ENCODE data around the gene PLA2R1. TPM values are rescaled to one million over a fixed set of nuclear protein-coding genes. Genes with fewer than 3 reads are reported as not detected.

Gene PLA2R1
- total RNA-seq, 1 donor from 2014 or later, result 2.1 TPM

- DNase-seq (ENCODE audit: low read depth) (no peak), FAIRE-seq (no peak)
- H3K36me3 ChIP-seq (ENCODE audit: control insufficient read depth, insufficient read depth, low read length), result no peaks in the 10 kb centered on the region
- H3K4me3 ChIP-seq (ENCODE audit: low read depth, low read length), result no peak overlapping the region
- TF ChIP-seq CTCF (IDR thresholded peaks at IDR 0.05; ENCODE audit: insufficient read depth, low read length, severe bottlenecking), result no peak
- no peaks in the 10 kb centered on the region for H3K27me3 ChIP-seq (ENCODE audit: control insufficient read depth, insufficient read depth, low read length)
Measured at GRCh38 chr2:160054984-160055725, 7.3 kb downstream of the PLA2R1 start.

DNA sequence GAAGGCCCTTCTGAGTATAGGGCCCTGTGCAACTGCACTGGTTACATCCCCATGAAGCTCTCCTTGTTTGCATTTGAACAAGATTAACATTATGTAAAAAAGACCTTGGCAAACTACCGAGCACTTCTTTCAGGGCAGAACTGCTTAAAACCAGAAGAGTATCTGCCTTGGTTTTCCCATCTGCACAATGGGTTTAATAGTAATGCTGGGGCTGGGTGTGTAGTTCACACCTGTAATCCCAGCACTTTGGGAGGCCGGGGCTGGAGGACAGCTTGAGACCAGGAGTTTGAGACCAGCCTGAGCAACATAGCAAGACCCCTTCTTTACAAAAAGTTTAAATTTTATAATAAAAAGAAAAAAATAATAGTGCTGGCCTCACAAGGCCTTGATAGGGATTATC is 8.5 kb downstream of the PLA2R1 start:
- no peak for DNase-seq (ENCODE audit: low read depth)
- Histone ChIP-seq H3K4me3 (ENCODE audit: low read depth, low read length) (no peak overlapping the region), H3K27me3 (ENCODE audit: control insufficient read depth, insufficient read depth, low read length) (no peaks in the 10 kb centered on the region), H3K36me3 (ENCODE audit: control insufficient read depth, insufficient read depth, low read length) (no peaks in the 10 kb centered on the region)
- no peak for TF ChIP-seq CTCF (IDR thresholded peaks at IDR 0.05; ENCODE audit: insufficient read depth, low read length, severe bottlenecking)
- FAIRE-seq, result no peak

GRCh38 chr2:160052531-160052930 is 9.9 kb downstream of the PLA2R1 start:
- DNase-seq (ENCODE audit: low read depth) (peak; percentile 40), FAIRE-seq (peak; percentile 7)
- no peak overlapping the region for H3K4me3 ChIP-seq (ENCODE audit: low read depth, low read length)
- no peak for TF ChIP-seq CTCF (IDR thresholded peaks at IDR 0.05; ENCODE audit: insufficient read depth, low read length, severe bottlenecking)
- no peaks in the 10 kb centered on the region for H3K27me3 ChIP-seq (ENCODE audit: control insufficient read depth, insufficient read depth, low read length)
- no peaks in the 10 kb centered on the region for H3K36me3 ChIP-seq (ENCODE audit: control insufficient read depth, insufficient read depth, low read length)

DNA sequence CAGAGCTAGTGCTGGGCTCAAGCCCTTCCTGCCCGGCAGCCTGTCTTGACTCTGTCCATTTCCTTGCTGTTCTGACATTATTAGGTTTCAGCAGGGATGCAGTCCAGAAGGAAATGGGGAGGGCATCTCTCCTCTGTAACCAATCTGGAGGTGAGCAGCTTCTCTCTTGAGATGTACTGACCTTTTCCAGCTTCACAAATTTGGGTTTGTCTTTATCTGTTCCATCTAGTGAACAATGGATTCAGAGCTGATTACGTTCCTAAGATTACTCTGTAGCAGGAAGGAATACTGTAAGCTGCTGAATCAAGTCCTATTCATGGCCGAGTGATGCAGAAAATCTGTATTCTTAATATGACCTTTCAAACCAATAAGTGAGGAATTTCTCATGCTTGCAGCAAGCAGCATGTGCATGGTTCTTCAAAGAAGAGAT is 11.0 kb downstream of the PLA2R1 start:
- TF ChIP-seq CTCF (IDR thresholded peaks at IDR 0.05; ENCODE audit: insufficient read depth, low read length, severe bottlenecking), result no peak
- no peak for FAIRE-seq

GRCh38 chr2:160050147-160050546 is 12.3 kb downstream of the PLA2R1 start:
- TF ChIP-seq CTCF (IDR thresholded peaks at IDR 0.05; ENCODE audit: insufficient read depth, low read length, severe bottlenecking), result no peak
- DNase-seq (ENCODE audit: low read depth) (no peak), FAIRE-seq (no peak)
- H3K4me3 ChIP-seq (ENCODE audit: low read depth, low read length), result no peak overlapping the region
- H3K36me3 ChIP-seq (ENCODE audit: control insufficient read depth, insufficient read depth, low read length), result no peaks in the 10 kb centered on the region
- H3K27me3 ChIP-seq (ENCODE audit: control insufficient read depth, insufficient read depth, low read length), result no peaks in the 10 kb centered on the region

More for the DNA sequence above, 11.0 kb downstream of the PLA2R1 start:
- no peak overlapping the region for H3K4me3 ChIP-seq (ENCODE audit: low read depth, low read length)
- no peak for DNase-seq (ENCODE audit: low read depth)
- no peaks in the 10 kb centered on the region for H3K27me3 ChIP-seq (ENCODE audit: control insufficient read depth, insufficient read depth, low read length)
- H3K36me3 ChIP-seq (ENCODE audit: control insufficient read depth, insufficient read depth, low read length), result no peaks in the 10 kb centered on the region
